NCI-H2029 treated with DMSO at 0.1 percent for 48 hours (cell line): Measurements from ENCODE around the gene RNF10.
"Not testable (repeated sequence)": the region's sequence is repeated elsewhere in the genome, so short reads cannot be mapped to it uniquely, and the experiment has no call there.

ENCODE experiments used
- DNase-seq: peaks from one replicate; lab custom pipeline; 2025; lab: John Stamatoyannopoulos, UW

Gene RNF10

GRCh38 chr12:120580787-120581723, 46.9 kb downstream of the RNF10 start, which contains the start of gene POP5:
Gene POP5 (minus strand): TSS chr12:120581402. CDS start chr12:120581362, 40 bp downstream.
- peak; percentile 96 for DNase-seq

GRCh38 chr12:120581998-120582397, 47.8 kb downstream of the RNF10 start:
- DNase-seq: no peak

DNA sequence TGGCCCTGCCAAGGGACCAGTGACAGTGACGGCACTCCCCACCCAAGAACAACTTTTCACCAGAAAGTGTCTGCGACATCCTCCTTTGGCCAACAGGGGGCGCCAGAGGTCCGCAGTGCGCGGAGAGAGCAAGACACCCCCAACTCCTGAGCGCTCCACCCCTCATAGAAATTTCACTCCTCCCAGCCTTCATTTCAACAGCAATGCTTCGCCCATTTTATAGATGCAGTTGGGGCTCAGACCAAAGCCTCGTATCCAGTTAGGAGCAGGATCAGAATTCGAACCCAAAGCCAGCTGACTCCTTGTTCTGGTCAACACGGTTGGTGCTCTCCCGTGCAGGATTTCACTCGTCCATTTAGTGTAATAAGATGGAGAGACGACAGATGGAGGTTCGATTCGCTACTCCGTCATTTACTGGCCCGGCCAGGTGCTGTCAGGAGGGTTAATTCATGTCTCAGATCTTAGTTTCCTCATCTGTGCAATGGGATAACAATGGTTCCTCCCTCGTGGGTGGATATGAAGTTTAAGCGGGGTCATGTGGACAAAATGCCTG, 49.4 kb downstream of the RNF10 start:
- DNase-seq: peak; percentile 46

DNA sequence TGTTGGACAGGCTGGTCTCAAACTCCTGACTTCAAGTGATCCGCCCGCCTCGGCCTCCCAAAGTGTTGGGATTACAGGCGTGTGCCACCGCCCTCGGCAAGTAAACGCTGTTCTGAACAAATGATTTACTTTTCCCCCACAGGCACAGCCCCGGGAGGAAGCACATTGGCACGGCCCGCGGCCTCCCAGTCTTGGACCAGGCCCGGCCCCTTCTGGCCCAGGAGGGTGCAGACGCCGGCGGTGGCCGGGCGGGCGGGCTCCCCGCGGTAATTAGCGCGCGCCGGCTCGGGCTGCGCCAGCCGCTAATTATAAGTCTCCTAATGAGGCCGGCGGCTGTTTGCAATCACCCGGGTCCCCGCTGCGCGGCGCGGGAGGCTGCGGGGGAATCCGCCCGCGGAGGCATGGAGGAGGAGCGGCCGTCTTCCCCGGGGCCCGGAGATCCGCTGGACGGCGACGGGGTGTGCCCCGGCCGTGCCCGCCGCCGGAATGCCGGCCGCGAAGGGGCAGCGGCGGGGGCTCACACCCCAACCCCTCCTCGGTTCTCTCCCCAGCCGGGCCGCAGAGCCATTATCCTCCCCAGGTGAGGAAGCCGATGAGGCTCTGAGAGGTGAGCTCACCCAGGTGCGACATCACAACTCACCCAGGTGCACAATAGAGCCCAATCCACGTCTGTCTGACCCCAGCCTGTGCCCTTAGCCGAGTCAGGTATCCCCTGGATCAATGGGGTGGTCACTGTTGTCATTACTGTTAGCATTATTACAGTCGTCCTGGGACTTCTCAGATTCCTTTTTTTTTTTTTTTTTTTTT, 50.4 kb downstream of the RNF10 start:
- peak; percentile 3 for DNase-seq

GRCh38 chr12:120586206-120586605, 52.0 kb downstream of the RNF10 start:
- no peak for DNase-seq

DNA sequence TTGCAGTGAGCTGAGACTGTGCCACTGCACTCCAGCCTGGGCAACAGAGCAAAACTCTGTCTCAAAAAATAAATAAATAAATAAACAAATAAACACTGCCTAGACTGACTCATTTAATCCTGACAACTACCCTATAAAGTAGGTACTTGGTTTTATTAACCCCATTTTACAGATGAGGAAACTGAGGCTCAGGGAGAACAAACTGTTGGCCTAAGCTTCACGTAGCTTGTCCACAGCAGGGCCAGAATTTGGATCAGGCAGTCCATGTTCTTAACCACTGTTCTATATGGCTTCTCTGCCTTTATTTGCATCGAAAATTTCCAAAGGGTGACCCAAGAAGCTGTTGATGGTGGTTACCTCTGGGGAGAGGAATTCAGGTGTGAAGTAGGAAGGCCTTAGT, 52.7 kb downstream of the RNF10 start:
- DNase-seq: no peak

DNA sequence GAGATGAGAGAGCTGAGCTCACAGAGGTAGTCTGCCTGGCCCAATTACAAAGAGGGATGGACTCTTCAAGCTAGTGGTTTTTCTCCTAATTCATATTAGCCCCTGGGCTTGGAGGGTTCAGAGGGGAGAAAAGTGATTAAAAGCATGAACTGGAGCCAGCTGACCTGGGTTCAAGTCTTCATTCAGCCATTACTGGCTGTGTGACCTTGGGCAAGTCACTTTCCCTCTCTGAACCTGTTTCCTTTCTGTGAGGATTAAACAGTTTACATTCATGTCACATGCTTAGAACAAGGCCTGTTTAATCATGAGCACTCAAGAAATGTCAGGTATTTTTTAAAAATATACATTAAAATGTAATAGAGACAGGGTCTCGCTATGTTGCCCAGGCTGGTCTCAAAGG, 54.2 kb downstream of the RNF10 start:
- no peak for DNase-seq

DNA sequence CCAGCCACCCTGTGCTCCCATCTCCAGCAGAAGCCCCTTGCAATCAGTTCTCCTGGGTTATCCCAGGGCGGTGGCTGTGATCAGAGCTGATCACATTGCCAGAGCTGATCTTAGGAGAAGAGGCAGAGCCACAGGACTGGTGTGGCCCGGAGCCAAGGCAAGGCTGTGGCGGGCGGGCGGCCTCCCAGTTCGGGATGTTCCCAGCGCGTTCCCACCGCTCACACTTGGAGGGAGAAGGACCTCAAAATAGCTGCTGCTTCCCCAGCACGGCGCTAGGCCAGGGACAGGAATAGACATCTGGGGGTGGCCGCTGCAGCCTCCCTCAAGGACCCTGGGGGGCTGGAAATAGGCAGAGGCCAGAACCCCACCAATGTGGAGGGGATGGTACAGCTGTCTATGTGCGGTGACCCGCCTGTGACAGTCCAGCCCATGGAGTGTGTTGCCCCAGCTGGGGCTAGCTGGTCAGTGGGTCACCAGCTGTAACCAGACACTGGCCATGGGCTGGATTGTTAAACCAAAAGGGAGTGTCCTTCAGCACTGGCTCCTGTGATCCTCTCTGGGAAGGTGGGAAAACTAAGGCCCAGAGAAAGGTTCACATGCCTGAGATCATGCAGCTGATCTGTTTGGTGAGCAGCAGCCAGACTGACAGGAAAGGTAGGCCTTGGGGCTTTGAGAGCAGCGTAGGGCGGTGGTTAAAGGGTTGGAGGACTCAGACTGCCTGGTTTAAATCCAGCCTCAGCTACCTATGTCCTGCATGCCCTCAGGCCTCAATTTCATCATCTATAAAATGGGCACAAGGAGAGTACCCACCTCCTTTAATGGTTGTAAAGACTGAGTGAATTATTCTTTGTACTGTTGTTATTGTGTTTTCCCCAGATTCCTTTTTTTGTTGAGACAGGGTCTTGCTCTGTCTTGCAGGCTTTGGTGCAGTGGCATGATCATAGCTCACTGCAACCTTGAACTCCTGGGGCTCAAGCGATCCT, 55.1 kb downstream of the RNF10 start:
- DNase-seq: no peak

- no peak for DNase-seq
Observed at GRCh38 chr12:120590741-120591407, 56.7 kb downstream of the RNF10 start.

DNA sequence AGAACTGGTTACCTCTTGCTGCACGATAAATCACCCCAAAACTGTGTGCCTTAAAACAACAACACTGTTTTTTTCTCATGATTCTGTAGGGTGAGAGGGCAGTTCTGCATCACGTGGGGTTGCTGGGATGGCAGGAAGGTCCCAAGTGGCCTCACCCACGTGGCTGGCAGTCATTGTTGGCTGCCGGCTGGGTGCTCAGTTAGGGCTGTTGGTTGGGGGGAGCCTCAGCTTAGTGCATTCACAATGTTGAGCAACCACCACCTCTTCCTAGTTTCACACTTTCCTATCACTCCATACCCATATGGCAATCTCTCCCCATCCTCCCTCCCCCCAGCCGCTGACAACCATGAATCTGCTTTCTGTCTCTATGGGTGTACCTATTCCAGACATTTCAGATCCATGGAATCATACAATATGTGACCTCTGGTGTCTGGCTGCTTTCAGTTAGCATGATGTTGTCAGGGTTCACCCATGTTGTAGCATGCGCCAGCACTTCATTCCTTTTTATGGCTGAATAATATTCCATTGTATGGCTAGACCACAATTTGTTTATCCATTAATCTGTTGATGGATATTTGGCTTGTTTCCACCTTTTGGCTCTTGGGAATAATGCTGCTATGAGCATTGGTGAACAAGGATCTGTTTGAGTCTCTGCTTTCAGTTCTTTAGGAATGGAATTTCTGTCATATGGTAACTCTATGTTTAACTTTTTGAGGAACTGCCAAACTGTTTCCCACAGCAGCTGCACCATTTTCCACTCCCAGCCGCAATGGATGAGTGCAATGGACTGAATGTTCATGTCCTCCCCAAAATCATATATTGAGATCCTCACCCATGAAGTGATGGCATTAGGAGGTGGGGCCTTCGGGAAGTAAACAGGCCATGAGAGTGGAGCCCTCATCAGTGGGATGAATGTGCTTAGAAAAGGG, 58.2 kb downstream of the RNF10 start:
- DNase-seq: no peak

- no peak for DNase-seq
Observed at GRCh38 chr12:120596901-120597300, 62.7 kb downstream of the RNF10 start.

DNA sequence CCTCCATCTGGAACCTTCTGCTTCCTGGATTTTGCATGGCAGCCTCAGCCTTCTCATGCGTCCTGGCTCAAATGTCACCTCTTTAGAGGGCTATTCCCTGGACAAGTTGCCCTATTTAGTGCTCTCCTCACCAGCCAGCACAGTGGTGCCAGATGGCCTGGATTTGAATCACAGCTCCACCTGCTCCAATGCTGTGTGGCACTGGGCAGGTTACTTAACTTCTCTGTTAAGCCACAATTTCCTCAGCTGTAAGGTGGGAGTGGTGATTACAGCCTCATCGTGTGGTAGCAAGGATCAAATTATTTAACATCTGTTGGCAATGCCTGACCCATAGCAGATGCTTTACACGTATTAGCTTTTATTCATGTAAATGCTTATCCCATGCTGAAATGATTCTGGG, 63.7 kb downstream of the RNF10 start:
- DNase-seq: no peak

DNA sequence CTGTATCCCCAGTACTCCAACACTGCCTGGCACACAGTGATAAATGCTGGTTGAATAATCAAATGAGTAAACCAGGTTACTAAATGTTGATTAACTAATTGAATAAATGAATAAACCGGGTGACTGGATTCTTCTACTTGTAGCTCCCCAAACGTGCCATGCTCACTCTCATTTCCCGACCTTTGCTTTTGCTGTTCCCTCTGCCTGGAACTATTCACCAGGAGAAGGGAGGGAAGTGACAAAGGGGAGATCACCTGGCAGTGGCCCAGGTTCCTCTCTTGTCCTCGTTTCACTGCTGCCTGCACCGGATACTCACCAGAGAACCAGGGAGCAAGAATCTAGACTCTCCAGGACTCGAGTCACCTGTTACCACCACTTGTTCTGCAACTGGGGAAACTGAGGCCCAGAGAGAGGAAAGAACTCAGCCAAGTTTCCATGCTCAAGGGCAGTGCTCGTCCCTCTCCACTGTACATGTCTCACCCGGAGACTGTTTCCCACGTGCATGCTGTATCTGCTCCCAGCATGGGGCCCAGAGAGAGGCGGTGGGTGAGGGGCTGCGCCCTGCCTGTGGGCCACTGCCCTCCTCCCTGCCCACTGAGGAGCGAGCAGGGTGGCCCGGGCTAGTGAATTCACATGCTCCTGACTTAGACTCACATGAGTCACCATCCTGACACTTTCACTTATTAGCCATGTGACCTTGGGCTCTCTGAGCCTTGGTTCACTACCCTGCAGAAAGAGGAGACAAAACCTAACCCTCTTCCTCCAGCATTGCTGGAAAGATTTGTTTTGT, 64.7 kb downstream of the RNF10 start:
- no peak for DNase-seq

DNA sequence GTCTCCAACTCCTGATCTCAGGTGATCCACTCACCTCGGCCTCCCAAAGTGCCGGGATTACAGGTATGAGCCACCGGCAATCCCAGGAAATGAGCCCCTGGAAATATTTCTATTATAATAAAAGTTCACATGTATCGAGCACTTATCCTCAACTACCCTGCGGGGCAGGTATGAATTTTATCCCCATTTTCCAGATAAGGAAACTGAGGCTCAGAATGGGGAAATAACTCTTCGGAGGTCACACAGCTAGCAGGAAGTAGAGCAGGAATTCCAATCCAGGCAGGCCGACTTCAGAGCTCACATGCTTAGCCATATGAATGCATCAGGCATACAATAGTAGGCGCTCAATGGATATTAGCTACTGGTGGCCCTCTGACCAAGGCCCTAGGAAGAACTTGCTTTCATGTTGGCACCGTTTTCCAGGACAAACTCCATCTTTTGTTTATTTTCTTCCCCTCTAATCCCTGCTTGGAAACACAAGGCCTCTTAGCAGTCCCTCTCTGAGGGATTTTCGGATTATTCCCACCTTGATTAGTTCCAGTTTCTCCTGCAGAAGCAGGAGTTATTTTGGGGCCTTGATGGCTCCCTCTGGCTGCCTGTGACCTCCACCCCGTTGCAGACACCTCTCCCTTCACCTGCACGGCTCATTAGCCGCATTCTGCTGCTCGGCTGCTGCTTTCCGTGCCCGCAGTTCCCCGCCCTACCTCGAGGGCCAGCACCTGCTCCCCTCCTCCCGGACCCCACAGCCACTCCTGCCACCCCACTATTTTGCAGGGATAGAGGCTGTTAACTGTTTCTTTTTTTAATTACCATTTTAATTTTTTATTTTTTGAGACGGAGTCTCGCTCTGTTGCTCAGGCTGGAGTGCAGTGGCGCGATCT, 65.8 kb downstream of the RNF10 start:
- no peak for DNase-seq

GRCh38 chr12:120602416-120602815, 68.3 kb downstream of the RNF10 start:
- DNase-seq: not testable (repeated sequence)

- no peak for DNase-seq
Observed at GRCh38 chr12:120610560-120610959, 76.4 kb downstream of the RNF10 start.

GRCh38 chr12:120611534-120611933, 77.4 kb downstream of the RNF10 start:
- DNase-seq: not testable (repeated sequence)

- DNase-seq: no peak
Observed at GRCh38 chr12:120614848-120615247, 80.7 kb downstream of the RNF10 start.
